Prostate gland (tissue), 2 donors: ENCODE data around the gene BMP7. TPM values are rescaled to one million over a fixed set of nuclear protein-coding genes. Genes with fewer than 3 reads are reported as not detected.

Experiments used
- DNase-seq: peaks from one replicate; pipeline ENCODE4 v3.0.0-alpha.2; 2019; ENCODE audit warnings: low spot score
- H3K27ac ChIP-seq, 2 donors: fragments of 200-600 bp; sonication (generic); 2 replicates each; pipeline ENCODE4 v1.5.1; 2017 to 2019
- H3K27me3 ChIP-seq: fragments of 200-600 bp; sonication (generic); replicated peaks from 2 replicates; pipeline ENCODE4 v1.5.1; 2019; ENCODE audit not compliant: insufficient read depth
- H3K36me3 ChIP-seq, 2 donors: fragments of 200-600 bp; sonication (generic); 1 replicate in 1 of 2; 2 replicates in 1 of 2; pipeline versions ENCODE4 v1.5.1 to v1.8.1; 2017 to 2019
- H3K4me1 ChIP-seq: fragments of 200-600 bp; sonication (generic); replicated peaks from 2 replicates; pipeline ENCODE4 v1.5.1; 2019
- H3K4me3 ChIP-seq, 2 donors: fragments of 200-600 bp; sonication (generic); 2 replicates each; pipeline ENCODE4 v1.5.1; 2017 to 2019
- H3K9me3 ChIP-seq: fragments of 200-600 bp; sonication (generic); 2 replicates; pipeline ENCODE4 v1.5.1; 2017
- POLR2A ChIP-seq: fragments of 450-650 bp; IDR thresholded peaks from one replicate; pipeline ENCODE4 v1.6.1; 2016; ENCODE audit warnings: antibody characterized with exemption, mild to moderate bottlenecking
- POLR2AphosphoS5 ChIP-seq: sonication (generic); formaldehyde crosslinking; IDR thresholded peaks from one replicate; pipeline ENCODE4 v1.6.1; 2017; ENCODE audit warnings: antibody characterized with exemption
- WGBS: methylation state at CpG from one replicate; pipeline ENCODE4 v1.1.5; 2018; 5-methylcytosine and 5-hydroxymethylcytosine counted together
- intact Hi-C: fragments of 100-400 bp; cut with DNase I; formaldehyde crosslinking; loops from one replicate; pipeline ENCODE4 v1.14.2; 2022
- total RNA-seq, 2 donors: library from RNA; depleted of rRNA; stranded (reverse); fragments of >200 nt; gene quantifications; one replicate each; pipeline ENCODE4 v1.1.0, GENCODE V29; 2016
- TF ChIP-seq, protein P1 (sequence below), 4 experiments: fragments of 200-600 bp in 2 of 4; fragments of 450-650 bp in 2 of 4; sonication (generic) in 2 of 4; IDR thresholded peaks; 1 replicate in 3 of 4; 2 replicates in 1 of 4; pipeline ENCODE4 v1.5.1; 2016 to 2019; ENCODE audit warnings: antibody characterized with exemption in 4 of 4, mild to moderate bottlenecking in 2 of 4, moderate library complexity in 2 of 4

Gene BMP7
- total RNA-seq, 2 donors from 2014 or later: 10.5 to 16.8 TPM

DNA sequence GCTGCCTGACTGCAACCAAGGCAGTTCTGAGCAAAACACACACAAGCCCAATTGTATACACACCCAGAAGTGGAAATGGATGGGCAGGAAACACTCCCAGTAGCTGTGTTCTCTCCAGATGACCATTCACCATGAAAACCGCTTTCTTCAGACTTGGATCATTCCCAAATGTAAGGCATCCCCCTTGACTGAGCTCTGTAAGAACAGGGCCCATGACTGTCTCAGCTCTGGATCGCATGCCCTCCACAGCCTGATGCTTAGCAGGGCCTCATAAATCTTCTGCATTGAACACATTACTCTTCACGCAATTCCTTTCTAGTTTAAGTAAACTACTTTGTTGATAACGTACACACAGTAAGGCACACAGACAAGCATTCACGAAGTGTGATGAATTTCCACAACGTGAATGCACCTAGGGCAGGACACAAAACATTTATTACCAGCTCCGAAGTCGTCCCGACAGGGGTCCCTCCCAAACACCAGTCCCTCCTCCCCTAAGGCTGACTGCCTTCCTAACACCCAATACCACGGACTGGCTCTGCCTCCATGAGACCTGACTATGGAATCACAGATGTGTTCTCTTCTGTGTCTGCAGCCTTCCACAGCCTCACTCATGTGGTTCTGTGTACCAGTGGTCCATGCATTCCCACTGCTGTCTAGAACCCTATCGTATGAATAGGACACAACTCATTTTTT lies 31.7 kb downstream of the BMP7 start:
- no peak overlapping the region for H3K4me3 ChIP-seq
- no peaks in the 10 kb centered on the region for H3K4me1 ChIP-seq
- intact Hi-C loops: no loop called here
- TF ChIP-seq, protein P1, sequence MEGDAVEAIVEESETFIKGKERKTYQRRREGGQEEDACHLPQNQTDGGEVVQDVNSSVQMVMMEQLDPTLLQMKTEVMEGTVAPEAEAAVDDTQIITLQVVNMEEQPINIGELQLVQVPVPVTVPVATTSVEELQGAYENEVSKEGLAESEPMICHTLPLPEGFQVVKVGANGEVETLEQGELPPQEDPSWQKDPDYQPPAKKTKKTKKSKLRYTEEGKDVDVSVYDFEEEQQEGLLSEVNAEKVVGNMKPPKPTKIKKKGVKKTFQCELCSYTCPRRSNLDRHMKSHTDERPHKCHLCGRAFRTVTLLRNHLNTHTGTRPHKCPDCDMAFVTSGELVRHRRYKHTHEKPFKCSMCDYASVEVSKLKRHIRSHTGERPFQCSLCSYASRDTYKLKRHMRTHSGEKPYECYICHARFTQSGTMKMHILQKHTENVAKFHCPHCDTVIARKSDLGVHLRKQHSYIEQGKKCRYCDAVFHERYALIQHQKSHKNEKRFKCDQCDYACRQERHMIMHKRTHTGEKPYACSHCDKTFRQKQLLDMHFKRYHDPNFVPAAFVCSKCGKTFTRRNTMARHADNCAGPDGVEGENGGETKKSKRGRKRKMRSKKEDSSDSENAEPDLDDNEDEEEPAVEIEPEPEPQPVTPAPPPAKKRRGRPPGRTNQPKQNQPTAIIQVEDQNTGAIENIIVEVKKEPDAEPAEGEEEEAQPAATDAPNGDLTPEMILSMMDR (IDR thresholded peaks at IDR 0.05): no peak
- TF ChIP-seq POLR2A: no peak
- TF ChIP-seq POLR2AphosphoS5: no peak
- H3K9me3 ChIP-seq: no peaks in the 10 kb centered on the region
- H3K36me3 ChIP-seq: no peaks in the 10 kb centered on the region
- no peak for DNase-seq
- no peaks in the 10 kb centered on the region for H3K27me3 ChIP-seq
- WGBS: 56% methylated on average over 11 of the region's 11 CpGs
- no peak overlapping the region for H3K27ac ChIP-seq

DNA sequence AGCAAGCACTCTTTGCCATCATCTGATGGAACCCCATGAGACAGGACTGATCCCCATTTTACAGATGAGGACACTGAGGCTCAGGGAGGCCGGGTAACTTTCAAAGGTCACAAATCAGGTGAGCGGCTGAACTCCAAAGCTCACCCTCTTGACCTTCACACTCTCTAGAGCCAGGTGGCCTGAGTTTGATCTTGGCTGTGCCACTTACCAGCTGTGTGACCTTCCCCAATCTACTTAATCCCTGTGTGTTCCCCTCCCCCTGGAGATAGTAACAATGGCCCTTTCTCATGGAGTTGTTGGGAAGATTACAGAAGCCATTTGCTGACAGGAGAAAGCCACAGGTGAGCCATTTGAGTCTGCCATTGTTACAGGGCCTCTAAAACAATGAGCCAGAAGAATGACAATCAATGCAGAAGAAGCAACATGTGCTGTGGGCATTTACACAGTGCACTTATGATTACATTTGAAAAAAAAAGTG lies 34.5 kb downstream of the BMP7 start:
- 95% methylated on average over 2 of the region's 2 CpGs for WGBS
- Histone ChIP-seq H3K27me3 (no peaks in the 10 kb centered on the region), H3K27ac (no peak overlapping the region), H3K9me3 (no peaks in the 10 kb centered on the region), H3K36me3 (no peaks in the 10 kb centered on the region), H3K4me1 (no peaks in the 10 kb centered on the region), H3K4me3 (no peak overlapping the region)
- TF ChIP-seq POLR2AphosphoS5: no peak
- TF ChIP-seq, protein P1 (IDR thresholded peaks at IDR 0.05): no peak
- no peak for TF ChIP-seq POLR2A
- DNase-seq: no peak
- intact Hi-C loops: no loop called here

DNA sequence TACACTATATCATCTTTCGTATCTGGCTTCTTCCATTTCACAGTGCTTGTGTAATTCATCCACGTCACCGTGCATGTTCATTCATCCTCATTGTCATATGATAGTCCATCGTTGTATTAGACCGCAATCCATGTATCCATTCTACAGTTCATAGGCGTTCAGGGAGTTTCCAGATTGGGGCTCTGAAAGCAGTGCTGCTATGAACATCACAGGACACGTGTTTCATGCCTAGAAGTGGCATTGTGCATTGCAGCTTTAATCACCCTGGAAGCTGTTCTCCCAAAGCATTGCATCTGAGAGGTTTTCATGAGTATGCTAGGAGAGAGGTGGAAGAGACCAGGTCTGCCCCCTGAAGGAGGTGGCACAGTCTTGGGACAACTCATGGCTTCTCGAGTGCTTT lies 35.3 kb downstream of the BMP7 start:
- TF ChIP-seq POLR2A: no peak
- TF ChIP-seq, protein P1 (IDR thresholded peaks at IDR 0.05): no peak
- no peak for TF ChIP-seq POLR2AphosphoS5
- H3K4me3 ChIP-seq: no peak overlapping the region
- H3K27ac ChIP-seq: no peak overlapping the region
- H3K27me3 ChIP-seq: no peaks in the 10 kb centered on the region
- intact Hi-C loops: no loop called here
- H3K4me1 ChIP-seq: no peaks in the 10 kb centered on the region
- WGBS: 69% methylated on average over 8 of the region's 8 CpGs
- no peaks in the 10 kb centered on the region for H3K9me3 ChIP-seq
- DNase-seq: no peak
- H3K36me3 ChIP-seq: no peaks in the 10 kb centered on the region

DNA sequence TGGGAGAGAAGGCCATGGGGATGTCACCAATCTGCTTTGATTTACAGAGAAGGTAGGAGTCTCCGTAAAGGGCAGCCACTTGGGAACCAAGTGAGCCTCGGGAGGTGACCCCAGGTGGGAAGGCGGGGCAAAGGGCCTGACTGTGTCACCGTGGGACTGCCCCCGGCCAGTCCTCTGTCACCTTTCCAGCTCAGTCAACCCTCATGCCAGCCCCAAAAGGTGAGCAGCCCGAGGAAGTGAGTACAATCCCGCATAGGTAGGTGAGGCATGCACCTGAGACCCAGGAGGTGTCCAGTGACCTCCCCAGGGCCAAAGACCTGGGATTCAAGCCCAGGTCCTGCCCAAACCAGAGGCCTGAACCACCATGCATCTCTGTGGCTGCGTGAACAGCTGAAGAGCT lies 36.2 kb downstream of the BMP7 start:
- 90% methylated on average over 5 of the region's 8 CpGs for WGBS
- TF ChIP-seq, protein P1 (IDR thresholded peaks at IDR 0.05): no peak
- TF ChIP-seq POLR2AphosphoS5 (no peak), POLR2A (no peak)
- Histone ChIP-seq H3K4me3 (no peak overlapping the region), H3K4me1 (no peaks in the 10 kb centered on the region), H3K9me3 (no peaks in the 10 kb centered on the region), H3K27ac (no peak overlapping the region), H3K27me3 (no peaks in the 10 kb centered on the region), H3K36me3 (no peaks in the 10 kb centered on the region)
- intact Hi-C loops: no loop called here
- no peak for DNase-seq

DNA sequence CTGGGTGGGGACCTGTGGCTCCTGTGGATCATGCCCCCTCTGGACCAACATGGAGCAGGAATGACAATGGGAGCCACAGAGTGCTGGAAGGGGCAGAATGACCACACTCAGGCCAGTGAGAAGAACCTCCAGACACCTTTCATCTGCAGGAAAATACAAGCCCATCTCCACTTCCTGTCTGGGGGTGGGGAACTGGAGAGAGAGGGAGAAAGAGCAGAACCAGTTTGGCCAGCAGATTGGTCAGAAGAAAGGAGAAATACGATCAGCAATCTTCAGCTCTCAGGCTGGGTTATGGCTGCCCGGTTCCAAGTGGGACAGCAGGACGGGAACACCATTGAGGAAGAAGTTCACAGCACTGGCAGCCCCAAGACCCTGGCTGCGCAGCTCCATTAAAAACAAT lies 37.0 kb downstream of the BMP7 start:
- H3K4me1 ChIP-seq: no peaks in the 10 kb centered on the region
- no peaks in the 10 kb centered on the region for H3K9me3 ChIP-seq
- H3K4me3 ChIP-seq: no peak overlapping the region
- intact Hi-C loops: no loop called here
- H3K36me3 ChIP-seq: no peaks in the 10 kb centered on the region
- no peak for TF ChIP-seq POLR2AphosphoS5
- TF ChIP-seq, protein P1 (IDR thresholded peaks at IDR 0.05): no peak
- no peak for TF ChIP-seq POLR2A
- no peaks in the 10 kb centered on the region for H3K27me3 ChIP-seq
- no peak for DNase-seq
- WGBS: 54% methylated on average over 4 of the region's 4 CpGs
- H3K27ac ChIP-seq: no peak overlapping the region
